Stomach (tissue), 9 donors: ENCODE results near the gene RSU1. TPM values are rescaled to one million over a fixed set of nuclear protein-coding genes. Genes with fewer than 3 reads are reported as not detected.

Source experiments
- DNase-seq, 2 donors: peaks; one replicate each; pipeline versions ENCODE4 v3.0.0 to v3.0.0-alpha.2; 2013 to 2019
- H3K27ac ChIP-seq, 5 donors: fragments of 200-600 bp in 4 of 5; sonication (generic) in 4 of 5; one replicate each; pipeline ENCODE4 v1.5.1; 2013 to 2019; ENCODE audit warnings: mild to moderate bottlenecking in 1 of 5, moderate library complexity in 1 of 5
- H3K27me3 ChIP-seq, 3 donors: fragments of 200-600 bp; sonication (generic); one replicate each; pipeline ENCODE4 v1.5.1; 2017 to 2019; ENCODE audit warnings: mixed run types in 1 of 3
- H3K36me3 ChIP-seq, 4 donors: fragments of 200-600 bp; sonication (generic); 1 replicate in 3 of 4; 2 replicates in 1 of 4; pipeline ENCODE4 v1.5.1; 2016 to 2019
- H3K4me1 ChIP-seq, 4 donors: fragments of 200-600 bp; sonication (generic); one replicate each; pipeline ENCODE4 v1.5.1; 2016 to 2019
- H3K4me3 ChIP-seq, 4 donors: fragments of 200-600 bp; sonication (generic) in 3 of 4; one replicate each; pipeline ENCODE4 v1.5.1; 2016 to 2019; ENCODE audit warnings: mild to moderate bottlenecking in 1 of 4
- H3K9me3 ChIP-seq, 4 donors: fragments of 200-600 bp; sonication (generic); one replicate each; pipeline ENCODE4 v1.5.1; 2016 to 2019
- EP300 ChIP-seq: sonication (generic); formaldehyde crosslinking; IDR thresholded peaks from one replicate; pipeline ENCODE4 v1.6.1; 2017; ENCODE audit warnings: antibody characterized with exemption
- POLR2A ChIP-seq, 4 donors: fragments of 450-650 bp; IDR thresholded peaks; one replicate each; pipeline ENCODE4 v1.6.1; 2016; ENCODE audit warnings: antibody characterized with exemption in 4 of 4, control low read depth in 2 of 4, mild to moderate bottlenecking in 1 of 4, moderate library complexity in 1 of 4
- POLR2AphosphoS5 ChIP-seq, 3 donors: sonication (generic); formaldehyde crosslinking; IDR thresholded peaks; one replicate each; pipeline ENCODE4 v1.6.1; 2016; ENCODE audit warnings: antibody characterized with exemption in 3 of 3
- WGBS, 5 donors: extraction: QIAGEN DNeasy Blood & Tissue Kit in 3 of 5; methylation state at CpG; one replicate each; pipeline versions ENCODE4 v1.1.5 to v1.1.7; 2013 to 2018; 5-methylcytosine and 5-hydroxymethylcytosine counted together
- intact Hi-C: fragments of 100-400 bp; cut with DNase I; formaldehyde crosslinking; loops from one replicate; pipeline ENCODE4 v1.15.1; 2023; ENCODE audit warnings: low total_unique reads
- polyA plus RNA-seq, 3 donors: library from polyadenylated mRNA; stranded (reverse); fragments of 200-250 nt; gene quantifications; one replicate each; pipeline ENCODE4 v1.2.3, GENCODE V29; 2013
- total RNA-seq, 5 donors: library from RNA; depleted of rRNA; stranded (reverse); fragments of >200 nt; gene quantifications; one replicate each; pipeline versions ENCODE4 v1.1.0 to v1.2.3, GENCODE V29; 2014 to 2016
- TF ChIP-seq, protein P1 (sequence below), 7 experiments: fragments of 450-650 bp in 4 of 7; fragments of 200-600 bp in 3 of 7; sonication (generic) in 3 of 7; IDR thresholded peaks; one replicate each; pipeline ENCODE4 v1.5.1; 2016 to 2019; ENCODE audit warnings: antibody characterized with exemption in 7 of 7, control low read depth in 2 of 7, mild to moderate bottlenecking in 1 of 7
- donor health status: healthy with polysubstance abuse.
- donor health status: Bipolar disorder and iron deficiency.
- donor health status: healthy.

The RSU1 gene
- total and polyA plus RNA-seq, 8 donors, result 8.7 to 43.8 (median 40.4) TPM

DNA sequence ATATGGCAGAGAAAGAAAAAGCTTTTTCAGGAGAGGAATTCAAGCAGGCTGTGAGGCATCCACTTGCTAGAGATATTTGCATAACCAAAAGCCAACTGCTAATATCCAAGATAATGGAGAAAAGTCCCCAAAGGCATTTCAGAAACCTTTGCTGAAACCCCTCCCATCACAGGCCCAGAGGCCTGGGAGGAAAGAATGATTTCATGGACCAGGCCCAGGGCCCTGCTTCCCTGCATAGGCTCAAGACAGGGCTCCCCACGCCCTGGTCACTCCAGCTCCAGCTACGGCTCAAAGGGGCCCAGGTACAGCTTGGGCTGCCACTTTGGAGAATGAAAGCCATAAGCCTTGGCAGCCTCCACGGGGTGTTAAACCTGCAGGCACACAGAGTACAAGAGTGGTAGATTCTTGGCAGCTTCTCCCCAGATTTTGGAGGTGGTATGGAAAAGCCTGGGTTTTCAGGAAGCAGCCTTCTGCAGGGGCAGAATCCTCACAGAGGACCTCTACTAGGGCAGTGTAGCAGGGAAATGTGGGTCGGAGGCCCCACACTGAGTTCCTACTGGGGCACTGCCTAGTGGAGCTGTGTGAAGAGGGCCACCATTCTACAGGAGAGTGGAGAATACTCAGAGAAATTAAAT, 5.6 kb upstream of the RSU1 start:
- peaks cover 0 to 18% (median 8%) of the 10 kb centered on the region in 4 donors for H3K9me3 ChIP-seq

DNA sequence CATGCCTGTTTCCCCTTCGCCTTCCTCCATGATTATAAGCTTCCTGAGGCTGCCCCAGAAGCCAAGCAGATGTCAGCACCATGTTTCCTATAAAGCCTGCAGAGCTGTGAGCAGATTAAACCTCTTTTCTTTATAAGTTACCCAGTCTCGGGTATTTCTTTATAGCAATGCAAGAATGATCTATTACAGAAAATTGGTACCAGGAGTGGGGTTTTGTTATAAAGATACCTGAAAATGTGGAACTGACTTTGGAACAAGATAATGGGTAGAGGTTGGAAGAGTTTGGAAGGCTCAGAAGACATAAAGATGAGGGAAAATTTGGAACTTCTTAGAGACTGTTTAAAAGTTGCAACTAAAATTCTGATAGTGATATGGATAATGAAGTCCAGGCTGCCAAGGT, 4.8 kb upstream of the RSU1 start:
- no peaks in the 10 kb centered on the region for H3K27me3 ChIP-seq
- H3K4me3 ChIP-seq, result no peak overlapping the region
- intact Hi-C loops, result no loop called here
- WGBS, 5 donors, result 88 to 95% (median 90%) methylated on average over 2 of the region's 2 CpGs
- no peak overlapping the region for H3K27ac ChIP-seq
- H3K9me3 ChIP-seq, result peaks cover 0 to 18% (median 8%) of the 10 kb centered on the region in 4 donors
- no peaks in the 10 kb centered on the region for H3K36me3 ChIP-seq
- DNase-seq, result no peak
- TF ChIP-seq EP300 (no peak), POLR2AphosphoS5 (IDR thresholded peaks at IDR 0.05) (no peak), POLR2A (IDR thresholded peaks at IDR 0.05) (no peak)
- TF ChIP-seq, protein P1, sequence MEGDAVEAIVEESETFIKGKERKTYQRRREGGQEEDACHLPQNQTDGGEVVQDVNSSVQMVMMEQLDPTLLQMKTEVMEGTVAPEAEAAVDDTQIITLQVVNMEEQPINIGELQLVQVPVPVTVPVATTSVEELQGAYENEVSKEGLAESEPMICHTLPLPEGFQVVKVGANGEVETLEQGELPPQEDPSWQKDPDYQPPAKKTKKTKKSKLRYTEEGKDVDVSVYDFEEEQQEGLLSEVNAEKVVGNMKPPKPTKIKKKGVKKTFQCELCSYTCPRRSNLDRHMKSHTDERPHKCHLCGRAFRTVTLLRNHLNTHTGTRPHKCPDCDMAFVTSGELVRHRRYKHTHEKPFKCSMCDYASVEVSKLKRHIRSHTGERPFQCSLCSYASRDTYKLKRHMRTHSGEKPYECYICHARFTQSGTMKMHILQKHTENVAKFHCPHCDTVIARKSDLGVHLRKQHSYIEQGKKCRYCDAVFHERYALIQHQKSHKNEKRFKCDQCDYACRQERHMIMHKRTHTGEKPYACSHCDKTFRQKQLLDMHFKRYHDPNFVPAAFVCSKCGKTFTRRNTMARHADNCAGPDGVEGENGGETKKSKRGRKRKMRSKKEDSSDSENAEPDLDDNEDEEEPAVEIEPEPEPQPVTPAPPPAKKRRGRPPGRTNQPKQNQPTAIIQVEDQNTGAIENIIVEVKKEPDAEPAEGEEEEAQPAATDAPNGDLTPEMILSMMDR (IDR thresholded peaks at IDR 0.05), result no peak
- H3K4me1 ChIP-seq, result peaks cover 0 to 8% (median 6%) of the 10 kb centered on the region in 4 donors

More for the DNA sequence above, 5.6 kb upstream of the RSU1 start:
- no peaks in the 10 kb centered on the region for H3K27me3 ChIP-seq
- H3K27ac ChIP-seq, result no peak overlapping the region
- no peak overlapping the region for H3K4me3 ChIP-seq
- H3K4me1 ChIP-seq, result peaks cover 0 to 10% (median 7%) of the 10 kb centered on the region in 4 donors
- no peak for DNase-seq
- TF ChIP-seq EP300, result no peak
- TF ChIP-seq POLR2A (IDR thresholded peaks at IDR 0.05), result no peak
- TF ChIP-seq, protein P1 (IDR thresholded peaks at IDR 0.05), result no peak
- no peak for TF ChIP-seq POLR2AphosphoS5 (IDR thresholded peaks at IDR 0.05)
- H3K36me3 ChIP-seq, result no peaks in the 10 kb centered on the region
- intact Hi-C loops, result no loop called here
- 77 to 91% (median 80%) methylated on average over 4 of the region's 4 CpGs for WGBS, 5 donors

DNA sequence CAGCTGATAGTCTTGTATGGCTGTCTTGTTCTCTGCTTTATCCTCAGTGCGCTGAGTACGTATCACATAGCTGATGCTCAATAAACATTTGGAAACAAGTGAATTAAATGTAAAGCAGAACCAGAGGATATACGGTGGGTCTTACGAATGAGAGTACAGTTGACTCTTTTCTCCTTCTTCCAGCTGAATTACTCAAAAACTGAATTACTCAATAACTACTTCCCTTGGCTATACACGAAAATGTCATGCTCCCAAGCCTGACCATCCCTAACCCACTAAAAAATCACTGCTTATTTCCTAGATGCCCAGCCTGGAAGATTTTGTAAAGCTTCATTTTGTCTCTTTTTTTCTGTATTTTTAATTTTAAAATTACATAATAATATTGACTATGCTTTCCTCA, 3.2 kb upstream of the RSU1 start:
- no peak for DNase-seq
- 80 to 90% (median 85%) methylated on average over 5 of the region's 5 CpGs for WGBS, 5 donors
- TF ChIP-seq EP300, result no peak
- TF ChIP-seq, protein P1 (IDR thresholded peaks at IDR 0.05), result no peak
- no peak for TF ChIP-seq POLR2A (IDR thresholded peaks at IDR 0.05)
- no peak for TF ChIP-seq POLR2AphosphoS5 (IDR thresholded peaks at IDR 0.05)
- peaks cover 0 to 18% (median 8%) of the 10 kb centered on the region in 4 donors for H3K9me3 ChIP-seq
- H3K4me1 ChIP-seq, result peaks cover 15 to 23% (median 19%) of the 10 kb centered on the region in 4 donors
- H3K27ac ChIP-seq, result no peak overlapping the region
- H3K27me3 ChIP-seq, result no peaks in the 10 kb centered on the region
- intact Hi-C loops, result no loop called here
- no peaks in the 10 kb centered on the region for H3K36me3 ChIP-seq
- H3K4me3 ChIP-seq, result no peak overlapping the region

DNA sequence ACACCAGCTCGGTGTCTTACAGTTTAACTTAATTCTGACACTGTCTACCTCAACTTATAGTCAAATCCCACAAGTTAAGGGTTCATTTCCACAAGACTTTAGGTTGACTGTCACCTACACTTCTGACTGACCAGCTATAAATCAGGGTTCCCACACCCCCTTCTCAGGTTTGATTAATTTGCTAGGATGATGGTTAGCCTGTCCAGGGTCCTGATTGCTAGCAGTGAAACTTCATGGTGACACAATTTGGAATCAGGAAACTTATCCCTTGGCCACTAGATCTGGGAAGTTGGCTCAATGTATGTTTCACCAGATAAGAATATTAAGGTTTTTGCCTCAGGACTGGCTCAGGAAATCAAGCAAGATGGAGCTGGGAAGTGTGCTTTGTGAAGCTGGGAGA, 2.8 kb upstream of the RSU1 start:
- DNase-seq, result no peak
- TF ChIP-seq POLR2A (IDR thresholded peaks at IDR 0.05) (no peak), POLR2AphosphoS5 (IDR thresholded peaks at IDR 0.05) (no peak), EP300 (no peak)
- TF ChIP-seq, protein P1 (IDR thresholded peaks at IDR 0.05), result no peak
- H3K9me3 ChIP-seq, result peaks cover 0 to 18% (median 8%) of the 10 kb centered on the region in 4 donors

More for the DNA sequence above, 2.8 kb upstream of the RSU1 start:
- 63 to 89% (median 85%) methylated on average over 1 of the region's 1 CpG for WGBS, 5 donors
- H3K27me3 ChIP-seq, result no peaks in the 10 kb centered on the region
- H3K4me3 ChIP-seq, result no peak overlapping the region
- no peak overlapping the region for H3K27ac ChIP-seq
- intact Hi-C loops, result no loop called here
- no peaks in the 10 kb centered on the region for H3K36me3 ChIP-seq
- peaks cover 16 to 27% (median 23%) of the 10 kb centered on the region in 4 donors for H3K4me1 ChIP-seq
